PFSK-1 (cell line): ENCODE measurements around the gene NT5C3B.

ENCODE experiments used
- FOXP2 ChIP-seq: optimal IDR thresholded peaks from 2 replicates; pipeline ENCODE3; 2011; ENCODE audit warnings: borderline replicate concordance, control low read depth, inconsistent platforms; ENCODE audit not compliant: insufficient read depth; ENCODE audit errors: extremely low read length, extremely low read depth
- POLR2AphosphoS5 ChIP-seq: IDR thresholded peaks from 2 replicates; pipeline ENCODE4 v1.6.1; 2012; ENCODE audit warnings: low read depth, mild to moderate bottlenecking, control low read depth, low read length, moderate library complexity
- SIN3A ChIP-seq: IDR thresholded peaks from 2 replicates; pipeline ENCODE4 v1.6.1; 2012; ENCODE audit warnings: mild to moderate bottlenecking, low read length, moderate library complexity, borderline replicate concordance; ENCODE audit not compliant: insufficient read depth
- TAF1 ChIP-seq: IDR thresholded peaks from 2 replicates; pipeline ENCODE4 v1.6.1; 2012; ENCODE audit warnings: low read length, control low read depth, borderline replicate concordance; ENCODE audit not compliant: insufficient read depth
- TF ChIP-seq, protein P1 (sequence below), 2 experiments: IDR thresholded peaks; 2 replicates each; pipeline versions ENCODE4 v1.6.1 to v1.8.0; 2011 to 2012; ENCODE audit warnings: low read depth in 2 of 2, low read length in 2 of 2, control low read depth in 1 of 2, inconsistent platforms in 1 of 2, mild to moderate bottlenecking in 1 of 2, moderate library complexity in 1 of 2; ENCODE audit not compliant: insufficient read depth in 1 of 2

NT5C3B gene

DNA sequence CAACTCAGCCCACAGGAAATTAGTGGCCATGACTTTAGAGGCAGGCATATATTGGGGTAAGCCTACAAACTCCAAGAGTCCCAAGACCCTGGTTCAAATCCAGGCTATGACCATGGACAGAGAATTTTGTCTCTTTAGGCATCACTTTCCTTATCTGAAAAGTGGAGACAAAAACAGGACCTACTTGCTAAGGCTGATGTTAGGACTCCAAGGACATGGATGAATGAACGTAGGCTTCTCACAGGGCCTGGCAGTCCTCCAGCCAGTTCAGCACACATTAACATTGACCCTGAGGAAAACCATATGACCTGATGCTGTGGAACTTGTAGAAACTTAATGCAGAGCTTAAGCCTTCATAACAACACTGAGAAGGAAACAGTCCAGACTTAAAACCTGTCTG is 21.8 kb downstream of the NT5C3B start:
- no peak for TF ChIP-seq FOXP2
- TF ChIP-seq, protein P1, sequence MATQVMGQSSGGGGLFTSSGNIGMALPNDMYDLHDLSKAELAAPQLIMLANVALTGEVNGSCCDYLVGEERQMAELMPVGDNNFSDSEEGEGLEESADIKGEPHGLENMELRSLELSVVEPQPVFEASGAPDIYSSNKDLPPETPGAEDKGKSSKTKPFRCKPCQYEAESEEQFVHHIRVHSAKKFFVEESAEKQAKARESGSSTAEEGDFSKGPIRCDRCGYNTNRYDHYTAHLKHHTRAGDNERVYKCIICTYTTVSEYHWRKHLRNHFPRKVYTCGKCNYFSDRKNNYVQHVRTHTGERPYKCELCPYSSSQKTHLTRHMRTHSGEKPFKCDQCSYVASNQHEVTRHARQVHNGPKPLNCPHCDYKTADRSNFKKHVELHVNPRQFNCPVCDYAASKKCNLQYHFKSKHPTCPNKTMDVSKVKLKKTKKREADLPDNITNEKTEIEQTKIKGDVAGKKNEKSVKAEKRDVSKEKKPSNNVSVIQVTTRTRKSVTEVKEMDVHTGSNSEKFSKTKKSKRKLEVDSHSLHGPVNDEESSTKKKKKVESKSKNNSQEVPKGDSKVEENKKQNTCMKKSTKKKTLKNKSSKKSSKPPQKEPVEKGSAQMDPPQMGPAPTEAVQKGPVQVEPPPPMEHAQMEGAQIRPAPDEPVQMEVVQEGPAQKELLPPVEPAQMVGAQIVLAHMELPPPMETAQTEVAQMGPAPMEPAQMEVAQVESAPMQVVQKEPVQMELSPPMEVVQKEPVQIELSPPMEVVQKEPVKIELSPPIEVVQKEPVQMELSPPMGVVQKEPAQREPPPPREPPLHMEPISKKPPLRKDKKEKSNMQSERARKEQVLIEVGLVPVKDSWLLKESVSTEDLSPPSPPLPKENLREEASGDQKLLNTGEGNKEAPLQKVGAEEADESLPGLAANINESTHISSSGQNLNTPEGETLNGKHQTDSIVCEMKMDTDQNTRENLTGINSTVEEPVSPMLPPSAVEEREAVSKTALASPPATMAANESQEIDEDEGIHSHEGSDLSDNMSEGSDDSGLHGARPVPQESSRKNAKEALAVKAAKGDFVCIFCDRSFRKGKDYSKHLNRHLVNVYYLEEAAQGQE (IDR thresholded peaks at IDR 0.05; ENCODE audit: insufficient read depth in 1 of 2, low read depth in 2 of 2, low read length in 2 of 2) = peak; percentile 20 to 55; a peak in 2 of 4 replicates

DNA sequence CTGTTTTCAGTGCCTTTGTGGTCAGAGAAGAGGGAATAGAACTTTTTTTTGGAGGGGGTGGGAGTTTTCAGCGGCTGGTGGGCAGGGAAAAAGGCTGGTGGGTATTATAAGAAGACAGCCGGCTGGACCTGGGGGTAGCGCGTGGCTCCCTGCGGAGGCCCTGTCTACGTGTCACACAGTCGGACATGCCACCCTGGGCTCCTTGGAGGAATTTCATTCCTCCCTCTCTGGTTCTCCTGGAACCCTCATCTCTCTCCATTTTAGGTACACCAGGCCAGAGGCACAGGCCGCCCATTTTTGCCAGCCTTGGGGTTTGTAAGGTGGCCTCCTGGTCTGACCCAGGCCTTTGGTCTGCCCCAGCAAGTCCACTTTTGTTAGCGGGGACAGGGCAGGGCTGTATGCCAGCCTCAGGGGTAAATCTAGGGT is 22.3 kb downstream of the NT5C3B start:
- TF ChIP-seq POLR2AphosphoS5 = no peak
- TF ChIP-seq SIN3A = no peak
- TF ChIP-seq FOXP2 = no peak
- TF ChIP-seq, protein P1 (IDR thresholded peaks at IDR 0.05; ENCODE audit: insufficient read depth in 1 of 2, low read depth in 2 of 2, low read length in 2 of 2) = no peak
- TF ChIP-seq TAF1 = no peak

DNA sequence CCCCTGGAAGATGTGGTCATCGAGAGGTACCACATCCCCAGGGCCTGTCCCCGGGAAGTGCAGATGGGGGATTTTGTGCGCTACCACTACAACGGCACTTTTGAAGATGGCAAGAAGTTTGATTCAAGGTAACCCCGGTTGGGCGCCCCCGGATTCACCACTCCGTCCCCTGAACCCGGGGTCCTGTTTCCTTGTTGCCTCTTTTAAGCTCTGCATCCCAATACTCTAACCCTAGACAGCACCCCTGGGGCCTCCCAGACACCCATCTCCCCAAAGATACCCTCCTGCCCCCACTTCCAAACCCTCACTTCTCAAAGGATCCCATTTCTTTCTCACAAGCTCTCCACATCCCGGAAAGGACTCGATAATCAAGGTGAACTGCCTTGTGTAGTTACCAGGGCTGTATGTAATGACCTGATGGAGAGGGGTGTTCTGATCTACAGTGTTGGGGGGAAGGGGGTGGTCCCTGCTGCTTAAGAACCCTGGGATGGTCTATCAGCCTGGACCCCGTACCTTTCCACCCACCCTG is 22.8 kb downstream of the NT5C3B start:
- TF ChIP-seq TAF1 (no peak), FOXP2 (no peak), POLR2AphosphoS5 (no peak), SIN3A (no peak)
- TF ChIP-seq, protein P1 (IDR thresholded peaks at IDR 0.05; ENCODE audit: insufficient read depth in 1 of 2, low read depth in 2 of 2, low read length in 2 of 2) = no peak

DNA sequence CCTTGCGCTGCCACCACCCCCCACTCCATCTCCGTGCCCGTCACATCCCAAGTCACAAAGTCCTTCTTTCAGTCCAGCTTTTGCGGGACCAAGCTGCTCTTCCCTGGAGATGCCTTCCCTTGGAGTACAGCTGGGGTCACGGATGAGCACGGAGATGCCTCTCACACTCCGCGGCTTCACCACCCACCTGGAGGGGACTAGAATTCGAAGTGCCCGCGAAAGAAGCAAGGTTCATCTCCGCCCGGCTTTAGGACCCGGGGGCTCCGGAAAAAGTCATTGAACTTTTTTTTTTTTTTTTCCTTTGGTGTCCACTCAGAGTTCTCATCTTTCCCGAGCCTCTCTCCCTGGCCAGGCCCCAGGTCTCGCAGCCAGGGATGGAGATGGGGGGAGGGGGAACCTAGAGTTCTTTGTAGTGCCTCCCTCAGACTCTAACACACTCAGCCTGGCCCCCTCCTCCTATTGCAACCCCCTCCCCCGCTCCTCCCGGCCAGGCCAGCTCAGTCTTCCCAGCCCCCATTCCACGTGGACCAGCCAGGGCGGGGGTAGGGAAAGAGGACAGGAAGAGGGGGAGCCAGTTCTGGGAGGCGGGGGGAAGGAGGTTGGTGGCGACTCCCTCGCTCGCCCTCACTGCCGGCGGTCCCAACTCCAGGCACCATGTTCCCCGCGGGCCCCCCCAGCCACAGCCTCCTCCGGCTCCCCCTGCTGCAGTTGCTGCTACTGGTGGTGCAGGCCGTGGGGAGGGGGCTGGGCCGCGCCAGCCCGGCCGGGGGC is 23.5 kb downstream of the NT5C3B start, which contains the start of gene FKBP10:
FKBP10 (plus strand) TSS at position 624 of the 771 bp plus-strand sequence; CDS start at position 655, 31 bp downstream.
- TF ChIP-seq TAF1 (peak; percentile 80; the same call in 1 of the 2 replicates), SIN3A (peak; percentile 12; the same call in 1 of the 2 replicates), POLR2AphosphoS5 (peak; percentile 83), FOXP2 (peak; percentile 44)
- TF ChIP-seq, protein P1 (IDR thresholded peaks at IDR 0.05; ENCODE audit: insufficient read depth in 1 of 2, low read depth in 2 of 2, low read length in 2 of 2) = 0 out of 4 replicates have a peak, but pooled peaks have one; percentile 5
